ENCODE data around the gene DCDC2C. TPM values are rescaled to one million over a fixed set of nuclear protein-coding genes. Genes with fewer than 3 reads are reported as not detected.

Gene DCDC2C
- total and polyA plus RNA-seq, 2 donors (not counting 1 experiment from before 2014, with no cell fraction given), result not detected

DNA sequence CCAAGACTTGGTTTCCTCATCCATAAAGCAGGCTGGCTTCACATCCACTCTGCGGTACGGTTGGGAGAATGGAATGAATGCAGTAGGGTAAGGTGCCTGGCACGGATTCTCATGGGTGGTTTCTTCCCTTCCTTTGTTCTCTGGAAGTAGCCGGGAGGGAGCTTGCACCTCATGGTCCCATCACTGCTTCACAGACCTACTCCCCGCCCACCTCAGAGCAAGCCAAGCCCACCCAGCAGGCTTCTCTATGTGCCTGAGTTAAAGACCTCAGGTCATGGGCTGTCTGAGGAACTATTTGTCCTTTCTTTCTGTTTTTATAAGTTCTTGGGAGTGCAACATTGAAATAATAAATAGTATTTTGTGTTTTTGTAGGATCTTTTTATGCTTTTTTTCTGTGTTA, 3.5 kb downstream of the DCDC2C start:
- no peak for DNase-seq (ENCODE audit: low read depth in 2 of 2)
- TF ChIP-seq, protein P1, sequence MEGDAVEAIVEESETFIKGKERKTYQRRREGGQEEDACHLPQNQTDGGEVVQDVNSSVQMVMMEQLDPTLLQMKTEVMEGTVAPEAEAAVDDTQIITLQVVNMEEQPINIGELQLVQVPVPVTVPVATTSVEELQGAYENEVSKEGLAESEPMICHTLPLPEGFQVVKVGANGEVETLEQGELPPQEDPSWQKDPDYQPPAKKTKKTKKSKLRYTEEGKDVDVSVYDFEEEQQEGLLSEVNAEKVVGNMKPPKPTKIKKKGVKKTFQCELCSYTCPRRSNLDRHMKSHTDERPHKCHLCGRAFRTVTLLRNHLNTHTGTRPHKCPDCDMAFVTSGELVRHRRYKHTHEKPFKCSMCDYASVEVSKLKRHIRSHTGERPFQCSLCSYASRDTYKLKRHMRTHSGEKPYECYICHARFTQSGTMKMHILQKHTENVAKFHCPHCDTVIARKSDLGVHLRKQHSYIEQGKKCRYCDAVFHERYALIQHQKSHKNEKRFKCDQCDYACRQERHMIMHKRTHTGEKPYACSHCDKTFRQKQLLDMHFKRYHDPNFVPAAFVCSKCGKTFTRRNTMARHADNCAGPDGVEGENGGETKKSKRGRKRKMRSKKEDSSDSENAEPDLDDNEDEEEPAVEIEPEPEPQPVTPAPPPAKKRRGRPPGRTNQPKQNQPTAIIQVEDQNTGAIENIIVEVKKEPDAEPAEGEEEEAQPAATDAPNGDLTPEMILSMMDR (conservative IDR thresholded peaks at IDR 0.05 in 1 of 2, IDR thresholded peaks at IDR 0.05 in 1 of 2; ENCODE audit: low read depth in 1 of 2, low read length in 2 of 2), result no peak
- TF ChIP-seq EZH2 (IDR thresholded peaks at IDR 0.05; ENCODE audit: low read length, missing control alignments), result no peak

DNA sequence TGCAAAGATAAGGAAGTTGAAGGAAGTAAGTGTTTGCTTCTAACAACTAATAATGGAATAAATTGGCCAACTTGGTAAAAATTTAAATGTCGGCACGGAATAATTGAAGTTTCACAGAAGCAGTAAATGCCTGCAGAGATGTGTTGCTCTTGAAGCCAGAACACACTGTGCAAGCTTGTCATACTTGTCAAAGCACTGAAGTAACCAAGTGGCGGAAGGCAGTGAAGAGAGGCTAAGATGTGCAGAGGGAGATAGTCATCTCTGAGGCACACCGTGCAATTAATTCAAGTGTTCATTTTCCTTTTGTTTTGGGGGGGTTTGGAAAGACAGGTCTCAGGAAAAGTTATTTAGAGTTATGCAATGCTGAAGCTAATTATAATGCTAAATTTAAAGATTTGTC, 5.2 kb downstream of the DCDC2C start:
- no peaks in the 10 kb centered on the region for H3K9me3 ChIP-seq (ENCODE audit: control insufficient read depth, insufficient read depth, low read depth, low read length)
- no peaks in the 10 kb centered on the region for H3K4me1 ChIP-seq (ENCODE audit: control insufficient read depth, extremely low read depth, insufficient read depth, low read length)
- H3K36me3 ChIP-seq (ENCODE audit: control insufficient read depth, insufficient read depth, low read length), result no peaks in the 10 kb centered on the region
- H4K20me1 ChIP-seq (ENCODE audit: control insufficient read depth, extremely low read depth, insufficient read depth, low read length), result no peaks in the 10 kb centered on the region
- H3K79me2 ChIP-seq (ENCODE audit: control insufficient read depth, insufficient read depth, low read length), result no peaks in the 10 kb centered on the region
- no peak for DNase-seq (ENCODE audit: low read depth in 2 of 2)
- H3K4me3 ChIP-seq (replicated peaks in 1 of 4; ENCODE audit: control extremely low read depth in 1 of 4, insufficient read depth in 1 of 4, low read depth in 3 of 4, low read length in 4 of 4), result no peak overlapping the region
- TF ChIP-seq, protein P1 (conservative IDR thresholded peaks at IDR 0.05 in 1 of 2, IDR thresholded peaks at IDR 0.05 in 1 of 2; ENCODE audit: low read depth in 1 of 2, low read length in 2 of 2), result no peak
- no peak for TF ChIP-seq EZH2 (IDR thresholded peaks at IDR 0.05; ENCODE audit: low read length, missing control alignments)
- no peak overlapping the region for H3K9ac ChIP-seq (ENCODE audit: insufficient read depth, low read length)
- H3K27ac ChIP-seq (ENCODE audit: insufficient read depth, low read length), result no peak overlapping the region
- no peak overlapping the region for H3K4me2 ChIP-seq (ENCODE audit: extremely low read depth, insufficient read depth, low read length)
- H3K27me3 ChIP-seq (ENCODE audit: control insufficient read depth, insufficient read depth, low read length), result no peaks in the 10 kb centered on the region
- no peak overlapping the region for H2AFZ ChIP-seq (ENCODE audit: low read length)

More for the DNA sequence above, 3.5 kb downstream of the DCDC2C start:
- no peaks in the 10 kb centered on the region for H3K36me3 ChIP-seq (ENCODE audit: control insufficient read depth, insufficient read depth, low read length)
- H3K9me3 ChIP-seq (ENCODE audit: control insufficient read depth, insufficient read depth, low read depth, low read length), result no peaks in the 10 kb centered on the region
- no peak overlapping the region for H3K27ac ChIP-seq (ENCODE audit: insufficient read depth, low read length)
- H3K79me2 ChIP-seq (ENCODE audit: control insufficient read depth, insufficient read depth, low read length), result no peaks in the 10 kb centered on the region
- no peak overlapping the region for H3K9ac ChIP-seq (ENCODE audit: insufficient read depth, low read length)
- H3K4me3 ChIP-seq (replicated peaks in 1 of 4; ENCODE audit: control extremely low read depth in 1 of 4, insufficient read depth in 1 of 4, low read depth in 3 of 4, low read length in 4 of 4), result no peak overlapping the region
- no peaks in the 10 kb centered on the region for H3K27me3 ChIP-seq (ENCODE audit: control insufficient read depth, insufficient read depth, low read length)
- H3K4me1 ChIP-seq (ENCODE audit: control insufficient read depth, extremely low read depth, insufficient read depth, low read length), result no peaks in the 10 kb centered on the region
- H4K20me1 ChIP-seq (ENCODE audit: control insufficient read depth, extremely low read depth, insufficient read depth, low read length), result no peaks in the 10 kb centered on the region
- no peak overlapping the region for H3K4me2 ChIP-seq (ENCODE audit: extremely low read depth, insufficient read depth, low read length)
- H2AFZ ChIP-seq (ENCODE audit: low read length), result no peak overlapping the region

DNA sequence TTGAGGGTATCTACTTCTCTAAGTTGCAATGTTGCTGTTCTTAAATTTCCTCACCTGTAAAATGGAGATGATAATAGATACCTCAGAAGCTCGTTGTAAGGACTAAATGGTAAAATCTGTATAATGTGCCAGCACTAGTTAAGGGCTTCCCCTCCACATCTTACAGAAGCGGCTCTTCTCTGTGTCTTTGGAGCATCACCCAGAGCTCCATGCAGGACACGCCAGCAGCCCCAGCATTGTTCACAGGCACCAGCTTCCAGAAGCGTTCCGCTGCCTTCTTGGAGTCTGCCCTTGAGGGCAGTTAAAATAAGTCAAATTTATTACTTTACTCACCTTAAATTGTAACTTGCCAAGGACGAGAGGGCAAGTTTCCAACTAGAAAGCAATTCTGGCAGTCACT, 5.8 kb downstream of the DCDC2C start:
- no peak overlapping the region for H3K4me3 ChIP-seq (replicated peaks in 1 of 4; ENCODE audit: control extremely low read depth in 1 of 4, insufficient read depth in 1 of 4, low read depth in 3 of 4, low read length in 4 of 4)
- H3K9ac ChIP-seq (ENCODE audit: insufficient read depth, low read length), result no peak overlapping the region
- H3K79me2 ChIP-seq (ENCODE audit: control insufficient read depth, insufficient read depth, low read length), result no peaks in the 10 kb centered on the region
- H3K27me3 ChIP-seq (ENCODE audit: control insufficient read depth, insufficient read depth, low read length), result no peaks in the 10 kb centered on the region
- no peaks in the 10 kb centered on the region for H3K36me3 ChIP-seq (ENCODE audit: control insufficient read depth, insufficient read depth, low read length)
- no peaks in the 10 kb centered on the region for H3K9me3 ChIP-seq (ENCODE audit: control insufficient read depth, insufficient read depth, low read depth, low read length)
- H3K27ac ChIP-seq (ENCODE audit: insufficient read depth, low read length), result no peak overlapping the region
- H3K4me1 ChIP-seq (ENCODE audit: control insufficient read depth, extremely low read depth, insufficient read depth, low read length), result no peaks in the 10 kb centered on the region
- TF ChIP-seq EZH2 (IDR thresholded peaks at IDR 0.05; ENCODE audit: low read length, missing control alignments), result no peak
- TF ChIP-seq, protein P1 (conservative IDR thresholded peaks at IDR 0.05 in 1 of 2, IDR thresholded peaks at IDR 0.05 in 1 of 2; ENCODE audit: low read depth in 1 of 2, low read length in 2 of 2), result no peak
- H4K20me1 ChIP-seq (ENCODE audit: control insufficient read depth, extremely low read depth, insufficient read depth, low read length), result no peaks in the 10 kb centered on the region
- no peak overlapping the region for H2AFZ ChIP-seq (ENCODE audit: low read length)
- H3K4me2 ChIP-seq (ENCODE audit: extremely low read depth, insufficient read depth, low read length), result no peak overlapping the region
- DNase-seq (ENCODE audit: low read depth in 2 of 2), result no peak

Data from fibroblast of lung (primary cell).